Activated T-cell treated with anti-CD3 and anti-CD28 coated beads, Interleukin-2, amount 50 U/mL, for 4 hours (primary cell): Measurements from ENCODE around the gene ERGIC2. TPM values are rescaled to one million over a fixed set of nuclear protein-coding genes. Genes with fewer than 3 reads are reported as not detected.

Experiments used
- ATAC-seq, 2 donors: fragments of 200-7000 bp; cut with Tn5 transposase; one replicate each; pipeline ENCODE4 v1.10.0; 2021
- DNase-seq: peaks from one replicate; pipeline ENCODE4 v3.0.0-alpha.2; 2020
- H3K27me3 Mint-ChIP-seq: one replicate; pipeline ENCODE4 v1.8.0; 2021; ENCODE audit warnings: low read depth, mixed read lengths
- H3K36me3 Mint-ChIP-seq: one replicate; pipeline ENCODE4 v1.8.0; 2022; ENCODE audit warnings: mixed read lengths; ENCODE audit not compliant: insufficient read depth
- H3K4me1 Mint-ChIP-seq: one replicate; pipeline ENCODE4 v1.8.0; 2021; ENCODE audit warnings: low read depth, mixed read lengths
- H3K4me3 Mint-ChIP-seq: one replicate; pipeline ENCODE4 v1.8.0; 2021; ENCODE audit warnings: mild to moderate bottlenecking, moderate library complexity, mixed read lengths
- H3K9me3 Mint-ChIP-seq: one replicate; pipeline ENCODE4 v1.8.0; 2021; ENCODE audit warnings: mixed read lengths
- total RNA-seq, 3 donors: library from RNA; stranded (reverse); gene quantifications; one replicate each; pipeline ENCODE4 v1.2.1, GENCODE V29; 2021

The ERGIC2 gene
- total RNA-seq, 3 donors from 2014 or later, result 100 to 109 (median 102) TPM

DNA sequence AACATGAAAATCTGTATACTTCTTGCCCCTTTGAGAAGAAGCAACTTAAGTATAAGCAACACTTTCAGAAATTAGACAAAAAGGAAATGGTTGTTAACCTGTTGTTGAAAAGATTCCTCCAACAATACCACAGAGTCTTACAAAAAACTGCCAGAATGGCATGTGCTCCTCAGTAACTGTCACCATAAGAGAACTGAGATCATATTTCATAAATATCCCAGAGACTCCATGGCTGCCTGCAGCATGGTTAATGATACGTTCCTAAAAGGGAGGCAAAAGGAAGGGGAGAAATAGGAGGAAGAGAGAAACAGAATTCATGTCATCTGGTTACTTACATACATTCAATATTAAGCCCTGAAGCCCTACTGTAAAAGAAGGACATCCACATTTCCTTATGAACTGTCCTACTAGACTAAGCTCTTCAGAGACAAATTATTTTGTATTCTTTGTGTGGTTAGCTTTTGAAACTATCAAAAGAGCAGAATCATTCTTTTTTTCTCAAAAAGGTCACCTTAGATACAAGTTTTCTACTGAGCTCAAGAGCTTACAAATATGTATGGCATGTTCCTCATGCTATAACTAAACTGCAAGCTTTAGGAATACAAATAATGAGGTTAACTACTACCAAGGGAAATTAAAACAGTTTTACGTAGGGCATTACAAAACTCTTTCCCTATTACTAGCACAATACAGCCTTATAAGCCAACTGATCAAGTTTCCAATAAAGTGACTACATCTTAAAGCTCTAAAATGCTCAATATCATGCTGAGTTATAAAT, 37.8 kb downstream of the ERGIC2 start:
- Mint-ChIP-seq H3K4me1 (peaks cover 5% of the 10 kb centered on the region), H3K27me3 (no peaks in the 10 kb centered on the region), H3K9me3 (no peaks in the 10 kb centered on the region), H3K4me3 (no peak overlapping the region), H3K36me3 (peaks cover 32% of the 10 kb centered on the region)
- DNase-seq, result no peak
- no peak for ATAC-seq

DNA sequence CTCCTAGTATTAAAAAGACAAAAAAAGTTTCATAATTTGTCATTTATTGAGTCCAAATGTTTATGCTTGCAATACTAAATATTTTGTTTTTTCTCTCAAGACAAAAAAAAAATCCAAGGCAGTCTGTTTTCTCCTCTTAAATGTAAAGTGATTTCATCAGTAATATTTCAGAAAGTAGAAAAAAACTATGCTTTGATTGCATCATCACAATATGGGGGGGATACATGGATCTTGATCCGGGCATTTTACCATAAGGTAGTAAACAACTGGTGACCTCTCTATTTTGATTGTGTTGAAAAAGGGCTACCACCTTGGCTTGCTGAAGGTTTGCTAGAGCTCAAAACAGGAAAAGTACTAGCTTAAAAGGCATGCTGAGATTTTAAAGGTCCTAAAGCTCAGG, 43.6 kb downstream of the ERGIC2 start:
- no peaks in the 10 kb centered on the region for H3K4me1 Mint-ChIP-seq
- no peaks in the 10 kb centered on the region for H3K27me3 Mint-ChIP-seq
- no peak for ATAC-seq
- DNase-seq, result no peak
- H3K9me3 Mint-ChIP-seq, result no peaks in the 10 kb centered on the region
- H3K4me3 Mint-ChIP-seq, result no peak overlapping the region
- peaks cover 12% of the 10 kb centered on the region for H3K36me3 Mint-ChIP-seq

DNA sequence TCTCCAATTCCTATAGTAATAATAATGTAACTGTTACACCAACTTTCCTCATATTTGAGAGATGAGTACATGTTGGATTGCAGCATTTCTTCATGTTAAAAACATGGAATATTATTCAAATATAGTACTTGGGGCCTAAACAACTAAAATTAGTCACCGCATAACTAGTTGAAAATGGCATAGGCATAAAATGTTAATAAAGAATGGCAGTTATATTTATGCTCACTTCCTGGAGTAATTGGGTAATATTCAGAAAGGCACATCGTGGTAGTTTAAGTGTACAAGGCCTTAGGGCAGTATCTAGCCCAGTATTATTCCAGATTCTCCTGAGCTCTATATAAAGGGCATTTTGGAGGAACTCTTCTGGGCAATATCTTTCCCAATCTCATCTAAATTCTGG, 46.0 kb downstream of the ERGIC2 start:
- Mint-ChIP-seq H3K27me3 (no peaks in the 10 kb centered on the region), H3K4me1 (no peaks in the 10 kb centered on the region), H3K4me3 (no peak overlapping the region), H3K9me3 (no peaks in the 10 kb centered on the region), H3K36me3 (peaks cover 7% of the 10 kb centered on the region)
- ATAC-seq (no peak), DNase-seq (no peak)

DNA sequence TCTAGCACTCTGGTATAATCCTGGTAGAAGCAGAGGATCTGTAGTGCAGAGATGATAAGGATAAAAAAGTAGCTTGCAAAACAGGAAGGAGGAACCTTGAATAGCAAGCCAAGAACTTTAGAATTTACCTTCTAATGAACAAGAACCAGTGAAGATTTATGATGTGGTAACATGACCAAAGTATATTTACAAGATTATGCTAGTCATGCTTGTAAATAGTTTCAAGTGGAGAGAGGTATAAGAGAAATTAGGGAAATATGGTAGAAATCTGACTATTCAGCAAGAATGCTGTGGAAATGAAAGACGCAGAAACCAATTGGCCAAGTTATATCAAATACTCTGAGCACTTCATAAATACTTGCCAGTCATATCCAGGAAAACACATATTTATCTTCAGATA, 47.8 kb downstream of the ERGIC2 start:
- H3K4me3 Mint-ChIP-seq, result no peak overlapping the region
- ATAC-seq, result no peak
- peaks cover 7% of the 10 kb centered on the region for H3K36me3 Mint-ChIP-seq
- H3K27me3 Mint-ChIP-seq, result no peaks in the 10 kb centered on the region
- H3K9me3 Mint-ChIP-seq, result no peaks in the 10 kb centered on the region
- H3K4me1 Mint-ChIP-seq, result no peaks in the 10 kb centered on the region
- DNase-seq, result no peak

DNA sequence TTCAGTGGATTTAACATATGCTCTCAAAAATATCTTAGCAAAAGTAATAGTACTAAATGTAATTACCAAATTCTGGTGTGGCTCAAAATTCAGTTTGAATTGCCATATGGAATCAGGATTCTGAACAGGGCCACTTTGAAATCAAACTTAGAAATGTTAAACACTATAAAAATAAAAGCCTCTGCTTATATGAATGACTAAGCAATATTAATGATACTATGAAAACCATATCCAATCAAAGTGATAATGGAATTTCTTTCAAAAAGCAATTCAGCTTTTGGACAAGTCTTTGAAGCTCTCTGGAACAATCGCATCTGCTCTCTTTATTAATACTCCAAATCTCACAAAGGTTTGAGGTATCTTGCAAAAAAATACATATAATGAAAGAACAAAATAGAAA, 51.6 kb downstream of the ERGIC2 start:
- H3K4me3 Mint-ChIP-seq, result no peak overlapping the region
- H3K4me1 Mint-ChIP-seq, result no peaks in the 10 kb centered on the region
- ATAC-seq (no peak), DNase-seq (no peak)
- H3K9me3 Mint-ChIP-seq, result no peaks in the 10 kb centered on the region
- H3K36me3 Mint-ChIP-seq, result peaks cover 17% of the 10 kb centered on the region
- no peaks in the 10 kb centered on the region for H3K27me3 Mint-ChIP-seq

DNA sequence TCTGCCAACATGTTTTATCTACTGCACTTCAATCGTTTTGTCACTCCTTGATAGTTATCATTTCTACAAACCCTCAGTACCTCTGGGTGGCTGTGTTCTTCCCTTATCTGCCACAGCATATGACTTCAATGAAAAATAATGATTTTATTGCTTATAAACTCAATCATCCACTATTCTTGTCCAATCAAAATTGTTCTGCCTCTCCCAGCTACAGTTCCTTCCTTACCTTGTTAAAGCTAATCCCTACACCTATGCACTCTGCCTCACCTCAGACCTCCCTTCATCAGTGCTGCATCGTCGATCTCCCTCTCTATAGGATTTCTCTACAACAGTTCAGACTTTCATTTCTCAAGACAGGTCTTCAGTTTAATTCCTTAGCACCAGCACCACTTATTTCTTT, 58.8 kb downstream of the ERGIC2 start:
- no peaks in the 10 kb centered on the region for H3K9me3 Mint-ChIP-seq
- no peak overlapping the region for H3K4me3 Mint-ChIP-seq
- H3K4me1 Mint-ChIP-seq, result peaks cover 9% of the 10 kb centered on the region
- peaks cover 30% of the 10 kb centered on the region for H3K36me3 Mint-ChIP-seq
- H3K27me3 Mint-ChIP-seq, result no peaks in the 10 kb centered on the region
- ATAC-seq, result no peak
- DNase-seq, result no peak

DNA sequence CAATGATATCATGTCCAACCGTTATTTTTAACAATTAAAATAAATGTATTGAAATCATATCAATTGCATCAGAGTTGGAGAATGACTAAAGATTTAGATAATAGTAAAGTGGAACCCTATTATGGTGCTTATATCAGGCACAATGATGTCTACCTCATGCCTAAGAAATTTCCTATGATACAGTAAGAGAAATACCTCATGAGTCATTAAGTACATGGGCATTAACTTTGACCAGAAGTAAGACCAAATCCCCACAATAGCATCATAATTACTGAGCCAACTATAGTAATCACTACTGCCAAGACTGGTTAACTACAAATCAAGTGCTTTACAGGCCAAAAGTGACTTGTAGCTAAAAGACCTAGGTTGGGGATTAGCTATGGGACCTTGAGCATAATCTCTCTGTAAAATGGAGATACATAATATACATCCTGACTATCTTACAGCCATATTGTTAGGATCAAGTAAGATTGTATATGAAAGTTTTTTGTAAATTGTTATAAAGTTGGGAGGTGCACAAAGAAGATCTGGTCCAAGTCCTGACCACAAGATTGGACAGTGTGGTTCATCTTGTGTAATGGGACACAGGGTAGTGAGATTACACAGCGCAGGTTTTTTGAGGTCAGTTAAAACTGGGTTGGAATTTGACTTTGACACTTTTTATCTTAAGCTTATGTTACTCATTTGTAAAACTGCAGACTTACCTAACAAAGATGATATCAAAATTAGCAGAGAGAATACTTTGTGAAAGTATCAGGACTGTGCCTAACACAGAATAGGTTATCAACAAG, 60.5 kb downstream of the ERGIC2 start:
- Mint-ChIP-seq H3K36me3 (peaks cover 25% of the 10 kb centered on the region), H3K4me1 (peaks cover 9% of the 10 kb centered on the region), H3K4me3 (no peak overlapping the region), H3K27me3 (no peaks in the 10 kb centered on the region), H3K9me3 (no peaks in the 10 kb centered on the region)
- no peak for ATAC-seq
- DNase-seq, result no peak

DNA sequence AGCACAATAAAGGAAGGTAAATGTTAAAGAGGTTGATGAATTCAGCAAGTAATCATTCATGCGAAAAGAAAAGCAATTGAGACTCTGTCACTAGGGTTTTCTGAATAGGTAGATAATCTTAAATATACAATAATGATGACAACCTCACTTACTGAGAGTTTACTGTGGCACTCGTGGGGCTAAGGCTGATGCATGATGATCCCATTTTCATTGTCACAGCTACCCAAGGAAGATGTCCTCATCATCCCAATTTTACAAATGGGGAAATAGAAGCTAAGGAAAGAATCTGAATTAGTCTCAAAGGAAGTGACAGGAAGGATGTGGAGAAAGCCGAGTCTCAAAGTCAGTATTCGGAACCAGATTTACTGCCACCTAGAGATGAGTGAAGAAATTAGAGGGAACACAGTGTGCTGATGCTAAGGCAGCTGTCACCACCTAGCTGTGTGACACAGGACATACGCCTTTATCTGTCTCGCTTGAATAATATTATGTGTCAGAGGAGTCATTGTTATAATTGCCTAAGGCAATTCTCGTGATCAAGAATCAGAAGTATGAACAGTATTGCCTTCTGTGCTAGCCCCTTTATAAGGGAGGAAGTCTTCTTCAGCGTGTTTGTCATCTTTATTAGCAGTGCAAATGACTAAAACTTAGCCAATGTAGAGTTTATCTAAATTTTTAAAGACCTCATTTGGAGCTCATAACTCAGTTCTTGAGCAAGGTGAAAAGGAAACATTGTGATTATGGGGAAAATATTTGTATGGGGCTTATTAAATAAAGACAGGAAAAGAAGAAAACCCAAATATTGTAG, 63.2 kb downstream of the ERGIC2 start:
- peak; percentile 97 for ATAC-seq
- peak; percentile 15 for DNase-seq
- Mint-ChIP-seq H3K9me3 (no peaks in the 10 kb centered on the region), H3K4me1 (peaks cover 8% of the 10 kb centered on the region), H3K4me3 (no peak overlapping the region), H3K27me3 (no peaks in the 10 kb centered on the region), H3K36me3 (peaks cover 15% of the 10 kb centered on the region)

DNA sequence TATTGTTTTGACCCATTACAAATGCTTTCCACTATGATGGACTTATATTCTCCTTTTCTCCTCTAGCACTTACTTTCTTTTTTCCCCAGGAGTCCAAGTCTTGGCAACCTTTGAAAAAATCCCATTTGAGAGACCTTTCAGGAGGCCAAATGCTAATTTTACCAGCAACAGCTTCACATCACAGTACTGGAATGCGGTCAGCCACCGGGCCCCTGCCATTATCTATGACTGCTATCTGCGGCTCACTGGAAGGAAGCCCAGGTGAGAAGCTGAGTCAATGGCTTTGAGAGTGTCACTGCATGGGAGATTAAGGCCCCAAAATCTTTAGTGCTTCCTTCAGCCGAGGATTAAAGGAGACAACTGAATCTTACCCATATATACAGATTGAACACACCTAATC, 64.2 kb downstream of the ERGIC2 start:
- Mint-ChIP-seq H3K4me3 (no peak overlapping the region), H3K4me1 (peaks cover 8% of the 10 kb centered on the region), H3K9me3 (no peaks in the 10 kb centered on the region), H3K36me3 (peaks cover 10% of the 10 kb centered on the region), H3K27me3 (no peaks in the 10 kb centered on the region)
- ATAC-seq, result no peak
- no peak for DNase-seq

DNA sequence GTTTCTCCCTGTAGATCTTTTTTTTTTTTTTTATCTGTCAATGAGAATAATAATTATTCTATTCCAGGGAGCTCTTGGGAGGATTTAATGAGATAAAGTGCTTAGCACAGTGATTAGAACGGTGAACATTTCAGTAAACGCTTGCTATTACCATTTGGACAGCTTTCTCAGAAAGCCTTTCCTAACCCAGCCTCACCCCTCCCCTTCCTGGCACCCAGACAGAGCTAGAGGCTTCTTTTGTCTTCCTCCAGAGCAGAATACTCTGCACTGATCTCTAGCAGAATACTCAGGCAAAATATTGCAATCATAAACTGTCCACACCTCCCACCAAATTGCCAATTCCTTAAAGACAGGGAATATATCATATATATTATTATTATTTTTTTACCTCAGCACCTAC, 66.6 kb downstream of the ERGIC2 start:
- ATAC-seq, result no peak
- H3K4me3 Mint-ChIP-seq, result no peak overlapping the region
- no peaks in the 10 kb centered on the region for H3K27me3 Mint-ChIP-seq
- H3K36me3 Mint-ChIP-seq, result peaks cover 4% of the 10 kb centered on the region
- DNase-seq, result no peak
- H3K4me1 Mint-ChIP-seq, result peaks cover 8% of the 10 kb centered on the region
- H3K9me3 Mint-ChIP-seq, result no peaks in the 10 kb centered on the region

DNA sequence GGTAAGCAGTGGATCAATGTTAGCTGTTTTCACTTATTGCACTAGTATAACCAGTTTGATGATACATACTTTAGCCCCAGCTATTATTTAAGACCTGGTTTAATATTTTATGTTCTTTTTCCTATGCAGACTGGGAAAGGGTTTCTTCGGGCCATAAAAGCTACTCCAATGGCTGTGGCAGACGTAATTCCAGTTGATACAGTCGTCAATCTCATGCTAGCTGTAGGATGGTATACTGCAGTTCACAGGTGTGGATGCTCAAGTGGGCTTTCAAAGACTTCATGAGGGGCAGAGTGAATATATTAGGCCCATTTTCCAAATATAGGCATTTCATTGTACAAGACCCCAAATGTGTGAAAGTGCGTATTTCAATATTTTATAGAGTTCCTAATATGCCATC, 70.1 kb downstream of the ERGIC2 start:
- Mint-ChIP-seq H3K27me3 (no peaks in the 10 kb centered on the region), H3K4me3 (no peak overlapping the region), H3K4me1 (no peaks in the 10 kb centered on the region), H3K36me3 (peaks cover 7% of the 10 kb centered on the region), H3K9me3 (no peaks in the 10 kb centered on the region)
- no peak for DNase-seq
- no peak for ATAC-seq

DNA sequence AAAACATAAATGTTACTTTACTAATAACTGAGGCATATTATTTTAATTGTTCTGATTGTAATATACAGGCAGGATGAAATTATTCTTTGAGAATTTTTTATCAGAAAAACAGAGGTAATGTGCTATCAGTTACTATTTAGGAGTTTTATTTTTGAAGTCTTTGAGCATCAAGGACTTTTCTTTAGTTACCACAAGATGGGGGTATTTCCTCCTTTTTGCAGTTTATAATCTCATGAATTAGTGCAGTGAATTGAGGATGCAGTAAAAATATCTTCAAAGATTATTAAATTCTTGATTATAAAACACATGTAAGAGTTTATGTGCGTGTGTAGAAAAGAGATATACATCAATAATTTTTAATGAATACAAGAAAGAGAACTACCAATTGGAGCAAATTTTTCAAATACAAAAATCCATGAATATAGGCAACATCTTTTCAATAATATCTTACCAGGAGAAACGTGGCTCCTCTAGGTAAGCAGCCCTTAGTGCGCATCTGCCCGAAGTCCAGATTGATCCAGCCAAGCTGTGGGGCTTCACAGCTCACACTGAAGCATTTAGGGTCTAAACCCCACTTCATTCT, 71.6 kb downstream of the ERGIC2 start:
- DNase-seq (no peak), ATAC-seq (no peak)
- no peaks in the 10 kb centered on the region for H3K4me1 Mint-ChIP-seq
- no peak overlapping the region for H3K4me3 Mint-ChIP-seq
- H3K27me3 Mint-ChIP-seq, result no peaks in the 10 kb centered on the region
- H3K9me3 Mint-ChIP-seq, result no peaks in the 10 kb centered on the region
- peaks cover 2% of the 10 kb centered on the region for H3K36me3 Mint-ChIP-seq

DNA sequence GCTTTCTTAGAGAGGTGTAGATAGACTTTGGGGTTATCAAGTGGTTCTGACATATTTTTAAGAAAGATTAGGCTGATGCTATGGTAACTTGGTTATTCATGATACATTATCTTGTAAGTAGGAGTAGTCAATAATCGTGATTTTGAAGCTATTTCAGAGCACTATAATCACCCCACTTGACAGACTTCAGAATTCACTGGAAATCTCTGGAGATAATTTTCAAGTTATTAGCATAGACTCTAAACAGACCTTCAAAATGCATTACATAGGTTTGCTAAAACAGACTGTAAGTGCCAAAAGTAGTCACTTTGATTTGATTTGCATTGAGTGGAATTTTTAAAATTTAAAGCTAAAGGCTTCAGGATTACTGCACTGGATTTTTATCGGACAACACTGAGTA, 74.3 kb downstream of the ERGIC2 start:
- no peak overlapping the region for H3K4me3 Mint-ChIP-seq
- no peaks in the 10 kb centered on the region for H3K4me1 Mint-ChIP-seq

DNA sequence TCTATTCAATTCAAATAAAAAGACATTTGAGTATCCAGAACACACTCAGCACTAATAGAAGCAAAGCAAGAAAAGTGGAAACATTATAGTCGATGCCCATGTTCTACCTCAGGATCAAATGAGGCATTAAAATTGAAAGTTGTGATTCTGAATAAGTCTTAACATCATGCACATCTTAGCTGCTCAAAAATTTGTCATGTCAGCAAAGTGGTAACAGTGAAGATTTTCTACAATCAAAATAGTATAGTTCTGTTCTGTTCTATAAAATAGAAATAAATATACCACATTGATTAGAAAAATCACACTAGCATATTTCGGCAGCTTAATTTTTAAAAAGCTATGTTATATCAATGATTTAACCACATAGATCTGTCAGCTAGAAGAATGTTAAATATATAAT, 74.7 kb downstream of the ERGIC2 start:
- no peak for DNase-seq
- H3K4me3 Mint-ChIP-seq, result no peak overlapping the region
- no peaks in the 10 kb centered on the region for H3K9me3 Mint-ChIP-seq
- no peaks in the 10 kb centered on the region for H3K27me3 Mint-ChIP-seq
- ATAC-seq, result no peak
- no peaks in the 10 kb centered on the region for H3K4me1 Mint-ChIP-seq
- H3K36me3 Mint-ChIP-seq, result peaks cover 2% of the 10 kb centered on the region

More for the DNA sequence above, 74.3 kb downstream of the ERGIC2 start:
- DNase-seq (no peak), ATAC-seq (no peak)
- no peaks in the 10 kb centered on the region for H3K27me3 Mint-ChIP-seq
- peaks cover 2% of the 10 kb centered on the region for H3K36me3 Mint-ChIP-seq
- H3K9me3 Mint-ChIP-seq, result no peaks in the 10 kb centered on the region
